Activated T-helper 2 cell treated with anti-CD3 and anti-CD28 coated beads, Interferon-gamma antibody, Interleukin-2, Interleukin-4, amounts not matched to agents 10 μg/mL and 5 μg/mL and 100 μg/mL, durations not matched to agents 14 hours and 24 hours and 36 hours (primary cell): ENCODE results near the gene USP36. TPM values are rescaled to one million over a fixed set of nuclear protein-coding genes. Genes with fewer than 3 reads are reported as not detected.
"Not testable (repeated sequence)": the region's sequence is repeated elsewhere in the genome, so short reads cannot be mapped to it uniquely, and the experiment has no call there.

Experiments used
- DNase-seq: peaks from one replicate; pipeline ENCODE4 v3.0.0; 2021; ENCODE audit warnings: low spot score
- H3K27ac Mint-ChIP-seq: one replicate; pipeline ENCODE4 v1.8.0; 2021; ENCODE audit warnings: mixed read lengths
- H3K27me3 Mint-ChIP-seq: one replicate; pipeline ENCODE4 v1.8.0; 2021; ENCODE audit warnings: low read depth, mixed read lengths
- H3K36me3 Mint-ChIP-seq: one replicate; pipeline ENCODE4 v1.8.0; 2021; ENCODE audit warnings: low read depth, mixed read lengths
- H3K4me1 Mint-ChIP-seq: one replicate; pipeline ENCODE4 v1.8.0; 2021; ENCODE audit warnings: low read depth, mixed read lengths
- H3K4me3 Mint-ChIP-seq: one replicate; pipeline ENCODE4 v1.8.0; 2021; ENCODE audit warnings: low read depth, mild to moderate bottlenecking, moderate library complexity, mixed read lengths
- H3K9me3 Mint-ChIP-seq: one replicate; pipeline ENCODE4 v1.8.0; 2021; ENCODE audit warnings: mixed read lengths
- intact Hi-C: fragments of 100-400 bp; cut with micrococcal nuclease; formaldehyde crosslinking; loops from one replicate; pipeline ENCODE4 v1.15.1; 2023
- total RNA-seq: library from RNA; stranded (reverse); gene quantifications from 2 replicates; pipeline ENCODE4 v1.2.3, GENCODE V29; 2022

Gene USP36
- total RNA-seq, 1 donor from 2014 or later: 103 TPM

DNA sequence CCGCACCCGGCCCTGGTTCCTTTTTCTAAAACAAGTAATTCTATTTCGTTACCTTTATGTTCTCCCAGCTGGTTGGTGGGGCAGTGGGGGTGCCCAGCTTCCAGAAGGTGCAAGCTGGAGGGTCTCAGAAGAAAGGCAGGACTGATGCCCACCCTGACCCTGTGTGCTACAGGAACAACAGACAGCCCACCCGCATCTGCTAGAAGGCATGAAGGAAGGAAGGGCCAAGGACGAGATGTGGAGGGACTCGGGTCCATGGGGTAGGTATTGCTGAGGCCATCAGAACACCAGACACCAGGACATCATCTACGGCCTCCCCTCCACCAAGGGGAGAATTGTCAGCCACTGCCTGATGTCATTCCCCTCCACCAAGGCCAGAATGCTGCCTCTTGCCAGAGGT is 52.2 kb downstream of the USP36 start:
- intact Hi-C loops: no loop called here
- Mint-ChIP-seq H3K36me3 (peaks cover 33% of the 10 kb centered on the region), H3K4me3 (no peak overlapping the region), H3K27ac (no peak overlapping the region), H3K9me3 (no peaks in the 10 kb centered on the region), H3K4me1 (peaks cover 31% of the 10 kb centered on the region), H3K27me3 (no peaks in the 10 kb centered on the region)
- no peak for DNase-seq

DNA sequence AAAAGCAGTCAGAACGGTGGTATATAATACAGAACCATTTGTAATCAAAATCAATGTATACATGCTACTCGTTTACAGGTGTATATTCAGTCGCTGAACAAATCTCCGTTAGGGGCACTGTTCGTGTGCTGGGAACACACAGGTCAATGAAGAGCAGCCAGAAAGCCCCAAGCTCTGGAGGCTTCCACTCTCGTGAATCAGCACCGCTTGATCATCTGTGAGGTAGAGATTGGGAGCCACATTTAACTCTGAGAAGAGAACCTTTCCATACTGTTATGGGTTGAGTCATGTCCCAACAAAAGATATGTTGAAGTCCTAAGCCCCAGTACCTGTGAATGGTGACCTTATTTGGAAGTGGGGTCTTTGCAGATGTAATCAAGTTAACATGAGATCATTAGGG is 53.2 kb downstream of the USP36 start:
- intact Hi-C loops: no loop called here
- Mint-ChIP-seq H3K9me3 (no peaks in the 10 kb centered on the region), H3K36me3 (peaks cover 27% of the 10 kb centered on the region), H3K4me3 (no peak overlapping the region), H3K27ac (no peak overlapping the region), H3K27me3 (no peaks in the 10 kb centered on the region), H3K4me1 (peaks cover 35% of the 10 kb centered on the region)
- no peak for DNase-seq

GRCh38 chr17:78785663-78786057 is 55.0 kb downstream of the USP36 start:
- Mint-ChIP-seq H3K36me3 (peaks cover 15% of the 10 kb centered on the region), H3K4me1 (peaks cover 34% of the 10 kb centered on the region), H3K4me3 (no peak overlapping the region), H3K27ac (no peak overlapping the region), H3K9me3 (no peaks in the 10 kb centered on the region), H3K27me3 (no peaks in the 10 kb centered on the region)
- DNase-seq: no peak
- intact Hi-C loops: no loop called here

DNA sequence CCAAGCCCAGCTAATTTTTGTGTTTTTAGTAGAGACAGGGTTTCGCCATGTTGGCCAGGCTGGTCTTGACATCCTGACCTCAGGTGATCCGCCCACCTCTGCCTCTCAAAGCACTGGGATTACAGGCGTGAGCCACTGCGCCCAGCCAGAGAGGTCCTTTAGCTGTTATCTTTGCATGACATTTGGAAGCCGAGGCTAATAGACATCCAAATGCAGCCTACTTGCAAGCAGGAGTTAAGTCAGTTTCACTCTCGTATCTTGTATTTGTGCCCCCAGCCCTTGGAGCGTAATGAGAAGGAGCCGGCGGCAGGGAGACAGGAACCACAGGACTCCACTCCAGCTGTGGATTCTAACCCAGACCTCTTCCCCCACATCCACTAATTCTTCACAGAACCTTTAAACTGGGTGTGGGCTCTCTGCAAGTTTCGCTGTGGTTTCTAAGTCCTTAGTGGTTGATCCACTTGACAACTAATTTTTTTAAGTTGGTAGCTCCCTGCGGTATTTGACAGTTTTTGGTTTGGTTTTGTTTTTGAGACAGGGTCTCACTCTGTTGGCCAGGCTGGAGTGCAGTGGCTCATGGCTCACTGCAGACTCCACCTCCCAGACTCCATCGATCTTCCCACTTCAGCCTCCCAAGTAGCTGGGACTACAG is 55.5 kb downstream of the USP36 start:
- H3K27me3 Mint-ChIP-seq: no peaks in the 10 kb centered on the region
- H3K9me3 Mint-ChIP-seq: no peaks in the 10 kb centered on the region
- H3K36me3 Mint-ChIP-seq: peaks cover 13% of the 10 kb centered on the region
- intact Hi-C loops: no loop called here
- H3K4me1 Mint-ChIP-seq: peaks cover 36% of the 10 kb centered on the region
- no peak overlapping the region for H3K27ac Mint-ChIP-seq
- no peak overlapping the region for H3K4me3 Mint-ChIP-seq
- DNase-seq: no peak

GRCh38 chr17:78784352-78784751 is 56.3 kb downstream of the USP36 start:
- peaks cover 39% of the 10 kb centered on the region for H3K4me1 Mint-ChIP-seq
- H3K27ac Mint-ChIP-seq: no peak overlapping the region
- no peak for DNase-seq
- H3K4me3 Mint-ChIP-seq: no peak overlapping the region
- no peaks in the 10 kb centered on the region for H3K9me3 Mint-ChIP-seq
- intact Hi-C loops: no loop called here
- peaks cover 13% of the 10 kb centered on the region for H3K36me3 Mint-ChIP-seq
- no peaks in the 10 kb centered on the region for H3K27me3 Mint-ChIP-seq

DNA sequence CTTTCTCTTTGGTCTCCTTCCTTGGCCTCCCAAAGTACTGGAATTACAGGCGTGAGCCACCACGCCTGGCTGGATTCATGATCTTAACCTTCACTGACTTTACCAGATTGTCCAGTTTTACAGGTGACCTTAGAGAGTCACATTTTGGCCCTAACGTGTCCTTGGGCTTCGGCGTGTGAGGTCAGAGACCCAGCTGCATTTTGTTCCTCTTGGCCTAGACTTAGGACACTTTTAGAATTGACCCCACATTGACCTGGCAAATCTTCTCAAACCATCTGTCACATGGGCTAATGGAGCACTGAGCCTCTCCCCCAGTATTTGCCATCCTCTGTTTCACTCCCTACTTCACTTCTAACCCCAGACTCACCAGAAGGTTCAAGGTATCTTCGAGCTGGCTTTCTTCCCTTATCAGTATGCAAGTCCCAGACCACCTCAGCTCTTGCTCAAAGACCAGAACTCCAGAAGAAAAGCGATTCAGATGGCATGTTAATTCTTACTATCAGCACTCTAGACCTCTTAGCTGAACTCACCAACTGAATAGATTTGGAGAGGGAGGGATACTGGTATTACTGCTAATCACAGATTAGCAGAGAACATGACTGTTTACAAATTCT is 56.8 kb downstream of the USP36 start:
- intact Hi-C loops: no loop called here
- Mint-ChIP-seq H3K4me3 (peak overlapping the region; percentile 77), H3K4me1 (peaks cover 42% of the 10 kb centered on the region)

GRCh38 chr17:78781893-78782304 is 58.7 kb downstream of the USP36 start, which contains the start of gene CYTH1:
Gene CYTH1 (minus strand): TSS chr17:78782273. CDS start chr17:78782223, 50 bp downstream.
- Mint-ChIP-seq H3K27ac (peak within 1 kb of the TSS; percentile 96), H3K4me1 (peaks cover 46% of the 10 kb centered on the region), H3K36me3 (peaks cover 8% of the 10 kb centered on the region), H3K27me3 (no peaks in the 10 kb centered on the region), H3K9me3 (no peaks in the 10 kb centered on the region), H3K4me3 (peak within 1 kb of the TSS; percentile 86)
- DNase-seq: no peak
- intact Hi-C loops: loop anchor here (2.0 kb wide), 2 partner anchors 33 to 59 kb away; partner anchors contain the start of gene USP36

More for the DNA sequence above, 56.8 kb downstream of the USP36 start:
- no peaks in the 10 kb centered on the region for H3K27me3 Mint-ChIP-seq
- H3K9me3 Mint-ChIP-seq: no peaks in the 10 kb centered on the region
- no peak overlapping the region for H3K27ac Mint-ChIP-seq
- no peak for DNase-seq
- peaks cover 14% of the 10 kb centered on the region for H3K36me3 Mint-ChIP-seq

GRCh38 chr17:78781104-78781892 is 59.3 kb downstream of the USP36 start:
- Mint-ChIP-seq H3K9me3 (no peaks in the 10 kb centered on the region), H3K27me3 (no peaks in the 10 kb centered on the region), H3K4me3 (peak overlapping the region; percentile 86), H3K4me1 (peaks cover 46% of the 10 kb centered on the region), H3K36me3 (peaks cover 8% of the 10 kb centered on the region), H3K27ac (peak overlapping the region; percentile 96)
- peak; percentile 46 for DNase-seq
- intact Hi-C loops: loop anchor here (2.0 kb wide), 2 partner anchors 32 to 60 kb away; partner anchors contain the start of gene USP36

DNA sequence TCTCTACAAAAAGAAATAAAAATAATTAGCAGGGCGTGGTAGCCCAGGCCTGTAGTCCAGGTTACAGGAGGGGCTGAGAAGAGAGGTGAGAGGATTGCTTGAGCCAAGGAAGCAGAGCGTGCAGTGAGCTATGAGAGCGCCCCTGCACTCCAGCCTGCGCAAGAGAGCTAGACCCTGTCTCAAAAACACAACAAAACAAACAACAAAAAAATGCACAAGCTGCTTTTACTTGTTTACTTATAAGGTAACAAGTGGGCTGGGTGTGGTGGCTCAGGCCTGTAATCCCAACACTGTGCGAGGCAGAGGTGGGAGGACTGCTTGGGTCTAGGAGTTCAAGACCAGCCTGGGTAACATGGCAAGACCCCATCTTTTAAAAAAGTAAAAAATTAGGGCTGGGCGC is 60.3 kb downstream of the USP36 start:
- Mint-ChIP-seq H3K27ac (peak overlapping the region; percentile 96), H3K4me1 (peaks cover 47% of the 10 kb centered on the region), H3K36me3 (peaks cover 13% of the 10 kb centered on the region), H3K9me3 (no peaks in the 10 kb centered on the region), H3K4me3 (peak overlapping the region; percentile 86), H3K27me3 (no peaks in the 10 kb centered on the region)
- DNase-seq: no peak
- intact Hi-C loops: loop anchor here (2.0 kb wide), 2 partner anchors 32 to 60 kb away; partner anchors contain the start of gene USP36

GRCh38 chr17:78779850-78780249 is 60.8 kb downstream of the USP36 start:
- intact Hi-C loops: loop anchor here (2.0 to 5.0 kb wide), 6 partner anchors 31 to 423 kb away; partner anchors contain the start of gene USP36
- Mint-ChIP-seq H3K4me1 (peaks cover 45% of the 10 kb centered on the region), H3K36me3 (peaks cover 13% of the 10 kb centered on the region), H3K27ac (peak overlapping the region; percentile 96), H3K9me3 (no peaks in the 10 kb centered on the region), H3K4me3 (peak overlapping the region; percentile 86), H3K27me3 (no peaks in the 10 kb centered on the region)
- peak; percentile 71 for DNase-seq

GRCh38 chr17:78779286-78779651 is 61.3 kb downstream of the USP36 start:
- DNase-seq, H3K9me3 Mint-ChIP-seq: not testable (repeated sequence)
- peaks cover 49% of the 10 kb centered on the region for H3K4me1 Mint-ChIP-seq

DNA sequence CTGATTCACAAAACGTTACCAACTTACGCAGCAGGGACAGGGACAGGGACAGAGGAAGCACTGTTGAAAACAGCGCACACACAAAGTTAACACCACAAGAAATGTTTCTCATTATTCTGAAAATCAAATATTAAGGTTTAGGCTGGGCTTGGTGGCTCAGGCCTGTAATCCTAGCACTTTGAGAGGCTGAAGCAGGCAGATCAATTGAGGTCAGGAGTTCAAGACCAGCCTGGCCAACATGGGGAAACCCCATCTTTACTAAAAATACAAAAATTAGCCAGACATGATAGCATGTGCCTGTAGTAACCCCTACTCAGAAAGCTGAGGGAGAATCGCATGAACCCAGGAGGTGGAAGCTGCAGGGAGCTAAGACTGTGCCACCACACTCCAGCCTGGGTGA is 62.7 kb downstream of the USP36 start:
- H3K27me3 Mint-ChIP-seq: no peaks in the 10 kb centered on the region
- H3K4me1 Mint-ChIP-seq: peaks cover 50% of the 10 kb centered on the region
- H3K9me3 Mint-ChIP-seq: no peaks in the 10 kb centered on the region
- intact Hi-C loops: loop anchor here (2.0 to 5.0 kb wide), 4 partner anchors 41 to 421 kb away; no protein-coding TSS in a partner anchor
- peak overlapping the region; percentile 45 for H3K4me3 Mint-ChIP-seq
- peak overlapping the region; percentile 83 for H3K27ac Mint-ChIP-seq
- no peak for DNase-seq
- H3K36me3 Mint-ChIP-seq: peaks cover 13% of the 10 kb centered on the region

More at GRCh38 chr17:78779286-78779651, 61.3 kb downstream of the USP36 start:
- H3K36me3 Mint-ChIP-seq: peaks cover 13% of the 10 kb centered on the region
- H3K27ac Mint-ChIP-seq: peak overlapping the region; percentile 96
- H3K4me3 Mint-ChIP-seq: peak overlapping the region; percentile 86
- not testable (repeated sequence) for H3K27me3 Mint-ChIP-seq
- intact Hi-C loops: loop anchor here (2.0 to 5.0 kb wide), 4 partner anchors 40 to 422 kb away; no protein-coding TSS in a partner anchor
